SK-N-SH treated with all-trans-retinoic acid at 6 μM for 48 hours (cell line): Measurements from ENCODE around the gene KCNA2.

Experiments used
- ATAC-seq: fragments of 200-7000 bp; cut with Tn5 transposase; 3 replicates; pipeline ENCODE4 v1.9.1; 2020; ENCODE audit warnings: mild to moderate bottlenecking, moderate library complexity
- ARNTL ChIP-seq: fragments of 450-650 bp; formaldehyde crosslinking; IDR thresholded peaks from 2 replicates; pipeline ENCODE4 v1.5.0; 2020; ENCODE audit warnings: low read depth, mild to moderate bottlenecking, moderate library complexity, borderline replicate concordance
- BACH2 ChIP-seq: fragments of 250-450 bp; sonication (Bioruptor Pico); IDR thresholded peaks from 2 replicates; pipeline ENCODE4 v1.9.0; 2021; ENCODE audit warnings: mild to moderate bottlenecking, borderline replicate concordance
- CSDC2 ChIP-seq: fragments of 250-450 bp; sonication (Bioruptor Pico); IDR thresholded peaks from 2 replicates; pipeline ENCODE4 v1.5.0; 2020; ENCODE audit warnings: mild to moderate bottlenecking, moderate library complexity
- ESRRG ChIP-seq: fragments of 250-450 bp; sonication (Bioruptor Pico); IDR thresholded peaks from 2 replicates; pipeline ENCODE4 v1.6.1; 2021; ENCODE audit warnings: mild to moderate bottlenecking
- GLIS3 ChIP-seq: fragments of 250-450 bp; sonication (Bioruptor Pico); IDR thresholded peaks from 2 replicates; pipeline ENCODE4 v1.5.0; 2020; ENCODE audit warnings: mild to moderate bottlenecking, moderate library complexity
- ISL1 ChIP-seq: fragments of 250-450 bp; sonication (Bioruptor Pico); IDR thresholded peaks from 2 replicates; pipeline ENCODE4 v2.1.2; 2022; ENCODE audit warnings: mild to moderate bottlenecking, moderate library complexity
- OSR1 ChIP-seq: fragments of 250-450 bp; sonication (Bioruptor Pico); IDR thresholded peaks from 2 replicates; pipeline ENCODE4 v1.8.0; 2022; ENCODE audit warnings: moderate library complexity, mild to moderate bottlenecking, inconsistent platforms
- PPARA ChIP-seq: fragments of 250-450 bp; sonication (Bioruptor Pico); IDR thresholded peaks from 2 replicates; pipeline ENCODE4 v1.5.0; 2020; ENCODE audit warnings: mild to moderate bottlenecking, borderline replicate concordance
- RARB ChIP-seq: fragments of 250-450 bp; sonication (Bioruptor Pico); IDR thresholded peaks from 2 replicates; pipeline ENCODE4 v1.8.0; 2021; ENCODE audit warnings: mild to moderate bottlenecking, moderate library complexity
- TCF4 ChIP-seq: fragments of 250-450 bp; sonication (Bioruptor Pico); IDR thresholded peaks from 2 replicates; pipeline ENCODE4 v1.8.0; 2021; ENCODE audit warnings: mild to moderate bottlenecking, moderate library complexity, borderline replicate concordance
- TOX ChIP-seq: fragments of 250-450 bp; sonication (Bioruptor Pico); IDR thresholded peaks from 2 replicates; pipeline ENCODE4 v1.8.0; 2021; ENCODE audit warnings: mild to moderate bottlenecking, moderate library complexity, borderline replicate concordance
- ZC3H10 ChIP-seq: fragments of 250-450 bp; sonication (Bioruptor Pico); IDR thresholded peaks from 2 replicates; pipeline ENCODE4 v1.5.1; 2021; ENCODE audit warnings: mild to moderate bottlenecking, moderate library complexity
- ZFP3 ChIP-seq: fragments of 250-450 bp; sonication (Bioruptor Pico); IDR thresholded peaks from 2 replicates; pipeline ENCODE4 v1.5.0; 2020; ENCODE audit warnings: mild to moderate bottlenecking, moderate library complexity
- ZFP30 ChIP-seq: fragments of 450-650 bp; formaldehyde crosslinking; IDR thresholded peaks from 2 replicates; pipeline ENCODE4 v1.5.0; 2022; ENCODE audit warnings: mild to moderate bottlenecking, moderate library complexity
- ZNF565 ChIP-seq: fragments of 450-650 bp; formaldehyde crosslinking; conservative IDR thresholded peaks from 2 replicates; pipeline ENCODE4 v1.5.0; 2020; ENCODE audit warnings: low read depth, mild to moderate bottlenecking, moderate library complexity
- ZNF70 ChIP-seq: fragments of 450-650 bp; formaldehyde crosslinking; IDR thresholded peaks from 2 replicates; pipeline ENCODE4 v1.5.0; 2020; ENCODE audit warnings: mild to moderate bottlenecking, moderate library complexity
- ZNF8 ChIP-seq: fragments of 450-650 bp; formaldehyde crosslinking; IDR thresholded peaks from 2 replicates; pipeline ENCODE4 v1.5.0; 2020; ENCODE audit warnings: mild to moderate bottlenecking, moderate library complexity
- TF ChIP-seq, protein P1 (sequence below): fragments of 250-450 bp; sonication (Bioruptor Pico); IDR thresholded peaks from 2 replicates; pipeline ENCODE4 v1.5.1; 2021; ENCODE audit warnings: mild to moderate bottlenecking, moderate library complexity
- TF ChIP-seq, protein P2 (sequence below): fragments of 250-450 bp; sonication (Bioruptor Pico); IDR thresholded peaks from 2 replicates; pipeline ENCODE4 v1.5.0; 2020; ENCODE audit warnings: mild to moderate bottlenecking, moderate library complexity
- TF ChIP-seq, protein P3 (sequence below): fragments of 250-450 bp; sonication (Bioruptor Pico); IDR thresholded peaks from 2 replicates; pipeline ENCODE4 v1.8.0; 2020; ENCODE audit warnings: mild to moderate bottlenecking, moderate library complexity, borderline replicate concordance
- TF ChIP-seq, protein P4 (sequence below): fragments of 250-450 bp; sonication (Bioruptor Pico); IDR thresholded peaks from 2 replicates; pipeline ENCODE4 v1.5.1; 2020; ENCODE audit warnings: low read depth, mild to moderate bottlenecking, moderate library complexity

Gene KCNA2

DNA sequence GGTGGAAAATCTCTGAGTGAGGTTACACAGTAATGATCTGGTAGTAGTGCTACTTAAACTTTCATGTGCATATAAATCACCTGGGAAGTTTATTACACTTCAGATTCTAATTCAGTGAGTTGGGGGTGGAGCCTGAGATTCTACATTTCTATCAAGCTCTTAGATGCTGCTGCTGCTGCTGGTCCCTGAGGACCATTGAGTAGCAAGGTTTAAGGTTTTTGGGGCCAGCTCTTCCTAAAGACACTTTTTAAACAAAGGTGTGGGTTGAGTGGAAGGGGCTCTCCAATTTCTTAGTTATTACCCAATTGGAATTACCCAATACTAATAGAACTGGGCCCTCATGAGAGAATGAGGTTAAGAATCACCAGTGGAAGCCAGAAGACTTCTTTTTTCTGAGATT lies 39.1 kb upstream of the KCNA2 start:
- TF ChIP-seq TCF4 (CRISPR knock-in tag): no peak
- TF ChIP-seq PPARA: no peak
- no peak for TF ChIP-seq ISL1 (CRISPR knock-in tag)
- no peak for TF ChIP-seq ARNTL (CRISPR knock-in tag)
- TF ChIP-seq GLIS3 (CRISPR knock-in tag): no peak
- TF ChIP-seq ZFP3 (CRISPR knock-in tag): no peak
- TF ChIP-seq, protein P1, sequence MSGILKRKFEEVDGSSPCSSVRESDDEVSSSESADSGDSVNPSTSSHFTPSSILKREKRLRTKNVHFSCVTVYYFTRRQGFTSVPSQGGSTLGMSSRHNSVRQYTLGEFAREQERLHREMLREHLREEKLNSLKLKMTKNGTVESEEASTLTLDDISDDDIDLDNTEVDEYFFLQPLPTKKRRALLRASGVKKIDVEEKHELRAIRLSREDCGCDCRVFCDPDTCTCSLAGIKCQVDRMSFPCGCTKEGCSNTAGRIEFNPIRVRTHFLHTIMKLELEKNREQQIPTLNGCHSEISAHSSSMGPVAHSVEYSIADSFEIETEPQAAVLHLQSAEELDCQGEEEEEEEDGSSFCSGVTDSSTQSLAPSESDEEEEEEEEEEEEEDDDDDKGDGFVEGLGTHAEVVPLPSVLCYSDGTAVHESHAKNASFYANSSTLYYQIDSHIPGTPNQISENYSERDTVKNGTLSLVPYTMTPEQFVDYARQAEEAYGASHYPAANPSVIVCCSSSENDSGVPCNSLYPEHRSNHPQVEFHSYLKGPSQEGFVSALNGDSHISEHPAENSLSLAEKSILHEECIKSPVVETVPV: no peak
- no peak for TF ChIP-seq RARB (CRISPR knock-in tag)
- TF ChIP-seq ZFP30 (CRISPR knock-in tag): no peak
- no peak for TF ChIP-seq CSDC2 (CRISPR knock-in tag)
- TF ChIP-seq ZNF565 (CRISPR knock-in tag): no peak
- no peak for TF ChIP-seq BACH2 (CRISPR knock-in tag)
- TF ChIP-seq, all 23 proteins: peak for 0
- ATAC-seq: no peak

DNA sequence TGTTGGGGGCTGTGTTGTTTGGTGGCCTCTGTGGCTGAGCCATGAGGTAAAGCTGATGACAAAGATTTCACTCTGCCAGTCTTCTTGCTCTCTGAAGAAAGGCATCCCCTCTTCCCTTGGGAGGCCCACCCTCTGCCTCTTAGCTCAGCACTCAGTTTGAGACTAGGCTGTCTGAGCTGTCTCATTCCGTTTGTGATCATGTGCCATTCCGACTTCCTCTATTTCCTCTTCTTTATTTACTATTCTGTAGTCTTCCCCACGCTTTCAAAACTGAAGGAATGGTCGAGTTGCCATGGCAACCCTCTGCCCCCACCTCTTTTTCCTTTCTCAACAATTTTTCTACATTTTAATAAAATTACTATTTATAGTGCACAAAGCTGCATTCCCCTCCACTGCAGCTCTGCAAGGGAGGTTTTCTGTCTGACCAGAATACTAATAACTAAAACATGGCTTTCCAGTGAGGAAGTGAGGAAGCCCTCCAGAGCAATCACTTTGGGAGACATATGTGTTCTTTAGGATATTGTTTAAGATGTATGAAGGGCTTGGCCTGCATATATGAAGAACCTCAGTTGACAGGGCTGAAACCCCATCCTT lies 37.8 kb upstream of the KCNA2 start:
- ATAC-seq: no peak
- no peak for TF ChIP-seq ZFP30 (CRISPR knock-in tag)
- TF ChIP-seq, protein P2, sequence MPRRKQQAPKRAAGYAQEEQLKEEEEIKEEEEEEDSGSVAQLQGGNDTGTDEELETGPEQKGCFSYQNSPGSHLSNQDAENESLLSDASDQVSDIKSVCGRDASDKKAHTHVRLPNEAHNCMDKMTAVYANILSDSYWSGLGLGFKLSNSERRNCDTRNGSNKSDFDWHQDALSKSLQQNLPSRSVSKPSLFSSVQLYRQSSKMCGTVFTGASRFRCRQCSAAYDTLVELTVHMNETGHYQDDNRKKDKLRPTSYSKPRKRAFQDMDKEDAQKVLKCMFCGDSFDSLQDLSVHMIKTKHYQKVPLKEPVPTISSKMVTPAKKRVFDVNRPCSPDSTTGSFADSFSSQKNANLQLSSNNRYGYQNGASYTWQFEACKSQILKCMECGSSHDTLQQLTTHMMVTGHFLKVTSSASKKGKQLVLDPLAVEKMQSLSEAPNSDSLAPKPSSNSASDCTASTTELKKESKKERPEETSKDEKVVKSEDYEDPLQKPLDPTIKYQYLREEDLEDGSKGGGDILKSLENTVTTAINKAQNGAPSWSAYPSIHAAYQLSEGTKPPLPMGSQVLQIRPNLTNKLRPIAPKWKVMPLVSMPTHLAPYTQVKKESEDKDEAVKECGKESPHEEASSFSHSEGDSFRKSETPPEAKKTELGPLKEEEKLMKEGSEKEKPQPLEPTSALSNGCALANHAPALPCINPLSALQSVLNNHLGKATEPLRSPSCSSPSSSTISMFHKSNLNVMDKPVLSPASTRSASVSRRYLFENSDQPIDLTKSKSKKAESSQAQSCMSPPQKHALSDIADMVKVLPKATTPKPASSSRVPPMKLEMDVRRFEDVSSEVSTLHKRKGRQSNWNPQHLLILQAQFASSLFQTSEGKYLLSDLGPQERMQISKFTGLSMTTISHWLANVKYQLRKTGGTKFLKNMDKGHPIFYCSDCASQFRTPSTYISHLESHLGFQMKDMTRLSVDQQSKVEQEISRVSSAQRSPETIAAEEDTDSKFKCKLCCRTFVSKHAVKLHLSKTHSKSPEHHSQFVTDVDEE (CRISPR knock-in tag): no peak
- no peak for TF ChIP-seq TOX (CRISPR knock-in tag)
- no peak for TF ChIP-seq ZFP3 (CRISPR knock-in tag)
- no peak for TF ChIP-seq ZNF70 (CRISPR knock-in tag)
- no peak for TF ChIP-seq ARNTL (CRISPR knock-in tag)
- no peak for TF ChIP-seq ZNF565 (CRISPR knock-in tag)
- TF ChIP-seq TCF4 (CRISPR knock-in tag): no peak
- no peak for TF ChIP-seq OSR1
- no peak for TF ChIP-seq PPARA
- TF ChIP-seq RARB (CRISPR knock-in tag): no peak
- TF ChIP-seq BACH2 (CRISPR knock-in tag): no peak
- no peak for TF ChIP-seq ESRRG (CRISPR knock-in tag)
- TF ChIP-seq, protein P3, sequence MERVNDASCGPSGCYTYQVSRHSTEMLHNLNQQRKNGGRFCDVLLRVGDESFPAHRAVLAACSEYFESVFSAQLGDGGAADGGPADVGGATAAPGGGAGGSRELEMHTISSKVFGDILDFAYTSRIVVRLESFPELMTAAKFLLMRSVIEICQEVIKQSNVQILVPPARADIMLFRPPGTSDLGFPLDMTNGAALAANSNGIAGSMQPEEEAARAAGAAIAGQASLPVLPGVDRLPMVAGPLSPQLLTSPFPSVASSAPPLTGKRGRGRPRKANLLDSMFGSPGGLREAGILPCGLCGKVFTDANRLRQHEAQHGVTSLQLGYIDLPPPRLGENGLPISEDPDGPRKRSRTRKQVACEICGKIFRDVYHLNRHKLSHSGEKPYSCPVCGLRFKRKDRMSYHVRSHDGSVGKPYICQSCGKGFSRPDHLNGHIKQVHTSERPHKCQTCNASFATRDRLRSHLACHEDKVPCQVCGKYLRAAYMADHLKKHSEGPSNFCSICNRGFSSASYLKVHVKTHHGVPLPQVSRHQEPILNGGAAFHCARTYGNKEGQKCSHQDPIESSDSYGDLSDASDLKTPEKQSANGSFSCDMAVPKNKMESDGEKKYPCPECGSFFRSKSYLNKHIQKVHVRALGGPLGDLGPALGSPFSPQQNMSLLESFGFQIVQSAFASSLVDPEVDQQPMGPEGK (CRISPR knock-in tag): no peak
- no peak for TF ChIP-seq ZC3H10

DNA sequence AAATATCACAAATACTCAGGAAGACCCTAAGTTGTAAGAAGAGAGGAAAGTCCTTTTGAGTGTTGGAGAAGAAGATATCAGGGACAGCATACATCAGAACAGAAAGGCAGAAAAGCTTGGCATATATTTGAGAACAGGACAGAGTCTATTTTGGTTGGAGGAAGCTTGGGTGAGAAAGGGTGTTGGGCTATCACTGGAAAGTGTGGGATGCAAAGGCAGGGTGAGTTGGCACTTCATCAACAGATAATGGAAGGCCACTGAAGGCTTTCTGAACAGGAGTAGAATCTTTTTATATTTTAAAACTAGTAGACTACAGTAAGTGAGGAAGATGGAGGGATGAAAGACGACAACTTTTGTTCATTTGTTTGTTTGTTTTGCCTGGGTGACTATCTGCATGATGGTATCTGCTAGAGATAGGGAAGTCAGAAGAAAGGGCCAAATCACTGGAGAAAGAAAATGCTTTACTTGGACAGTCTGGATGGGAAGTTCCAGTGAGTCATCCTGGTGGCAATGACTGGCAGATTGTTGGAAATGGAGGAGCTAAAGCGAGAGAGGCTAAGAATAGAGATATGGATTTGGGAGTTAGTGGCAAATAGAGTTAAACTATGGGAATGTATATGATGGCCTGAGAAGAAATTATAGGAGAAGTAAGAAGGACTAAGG lies 33.7 kb upstream of the KCNA2 start:
- no peak for ATAC-seq
- TF ChIP-seq, protein P3 (CRISPR knock-in tag): no peak
- TF ChIP-seq RARB (CRISPR knock-in tag): no peak
- no peak for TF ChIP-seq ISL1 (CRISPR knock-in tag)
- TF ChIP-seq BACH2 (CRISPR knock-in tag): no peak
- no peak for TF ChIP-seq GLIS3 (CRISPR knock-in tag)
- no peak for TF ChIP-seq ZC3H10
- TF ChIP-seq ZNF8 (CRISPR knock-in tag): no peak
- no peak for TF ChIP-seq ZNF70 (CRISPR knock-in tag)
- TF ChIP-seq, protein P2 (CRISPR knock-in tag): no peak
- no peak for TF ChIP-seq CSDC2 (CRISPR knock-in tag)
- TF ChIP-seq, protein P4, sequence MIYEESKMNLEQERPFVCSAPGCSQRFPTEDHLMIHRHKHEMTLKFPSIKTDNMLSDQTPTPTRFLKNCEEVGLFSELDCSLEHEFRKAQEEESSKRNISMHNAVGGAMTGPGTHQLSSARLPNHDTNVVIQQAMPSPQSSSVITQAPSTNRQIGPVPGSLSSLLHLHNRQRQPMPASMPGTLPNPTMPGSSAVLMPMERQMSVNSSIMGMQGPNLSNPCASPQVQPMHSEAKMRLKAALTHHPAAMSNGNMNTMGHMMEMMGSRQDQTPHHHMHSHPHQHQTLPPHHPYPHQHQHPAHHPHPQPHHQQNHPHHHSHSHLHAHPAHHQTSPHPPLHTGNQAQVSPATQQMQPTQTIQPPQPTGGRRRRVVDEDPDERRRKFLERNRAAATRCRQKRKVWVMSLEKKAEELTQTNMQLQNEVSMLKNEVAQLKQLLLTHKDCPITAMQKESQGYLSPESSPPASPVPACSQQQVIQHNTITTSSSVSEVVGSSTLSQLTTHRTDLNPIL: no peak
- TF ChIP-seq TOX (CRISPR knock-in tag): no peak
